Measurements from ENCODE around the gene DLG2. TPM values are rescaled to one million over a fixed set of nuclear protein-coding genes. Genes with fewer than 3 reads are reported as not detected.

The DLG2 gene
- polyA plus RNA-seq, 1 experiment = 0.68 TPM

DNA sequence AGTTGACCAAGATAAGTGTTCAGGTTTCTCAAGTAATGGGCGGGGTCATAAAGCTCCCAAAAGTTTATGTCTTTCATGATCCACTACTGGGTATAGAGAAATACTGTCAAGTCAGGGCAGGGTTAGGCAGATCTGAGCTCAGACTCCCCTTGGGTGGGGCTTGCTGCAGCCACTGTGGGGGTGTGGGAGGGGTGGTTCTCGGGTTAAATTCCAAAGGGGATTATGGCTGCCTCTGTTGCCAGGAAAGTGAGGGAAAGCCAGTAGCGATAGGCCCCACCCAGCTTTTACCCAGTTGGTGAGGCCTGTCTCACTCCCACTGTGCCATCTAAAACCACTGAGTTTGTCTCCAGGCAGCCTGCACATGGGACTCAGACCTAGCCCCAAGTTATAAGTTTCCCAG is 37.8 kb downstream of the DLG2 start:
- ChIA-PET POLR2A (no interaction called here), CTCF (interaction anchor here (1.4 to 4.5 kb wide), 5 partner anchors 786 to 1206 kb away, joined by 3 to 41 read pairs (median 14); no protein-coding TSS in a partner anchor)
- H3K4me3 ChIP-seq (ENCODE audit: low read depth, low read length) = no peak overlapping the region
- TF ChIP-seq, protein P1, sequence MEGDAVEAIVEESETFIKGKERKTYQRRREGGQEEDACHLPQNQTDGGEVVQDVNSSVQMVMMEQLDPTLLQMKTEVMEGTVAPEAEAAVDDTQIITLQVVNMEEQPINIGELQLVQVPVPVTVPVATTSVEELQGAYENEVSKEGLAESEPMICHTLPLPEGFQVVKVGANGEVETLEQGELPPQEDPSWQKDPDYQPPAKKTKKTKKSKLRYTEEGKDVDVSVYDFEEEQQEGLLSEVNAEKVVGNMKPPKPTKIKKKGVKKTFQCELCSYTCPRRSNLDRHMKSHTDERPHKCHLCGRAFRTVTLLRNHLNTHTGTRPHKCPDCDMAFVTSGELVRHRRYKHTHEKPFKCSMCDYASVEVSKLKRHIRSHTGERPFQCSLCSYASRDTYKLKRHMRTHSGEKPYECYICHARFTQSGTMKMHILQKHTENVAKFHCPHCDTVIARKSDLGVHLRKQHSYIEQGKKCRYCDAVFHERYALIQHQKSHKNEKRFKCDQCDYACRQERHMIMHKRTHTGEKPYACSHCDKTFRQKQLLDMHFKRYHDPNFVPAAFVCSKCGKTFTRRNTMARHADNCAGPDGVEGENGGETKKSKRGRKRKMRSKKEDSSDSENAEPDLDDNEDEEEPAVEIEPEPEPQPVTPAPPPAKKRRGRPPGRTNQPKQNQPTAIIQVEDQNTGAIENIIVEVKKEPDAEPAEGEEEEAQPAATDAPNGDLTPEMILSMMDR (IDR thresholded peaks at IDR 0.05; ENCODE audit: low read depth, low read length) = no peak
- H3K27me3 ChIP-seq (ENCODE audit: control insufficient read depth, insufficient read depth, low read length) = peaks cover 3% of the 10 kb centered on the region
- no peaks in the 10 kb centered on the region for H3K9me3 ChIP-seq (ENCODE audit: control insufficient read depth, insufficient read depth, low read length)
- no peak for DNase-seq (ENCODE audit: low read depth, low spot score)
- no peak overlapping the region for H3K27ac ChIP-seq (ENCODE audit: low read depth, low read length)

DNA sequence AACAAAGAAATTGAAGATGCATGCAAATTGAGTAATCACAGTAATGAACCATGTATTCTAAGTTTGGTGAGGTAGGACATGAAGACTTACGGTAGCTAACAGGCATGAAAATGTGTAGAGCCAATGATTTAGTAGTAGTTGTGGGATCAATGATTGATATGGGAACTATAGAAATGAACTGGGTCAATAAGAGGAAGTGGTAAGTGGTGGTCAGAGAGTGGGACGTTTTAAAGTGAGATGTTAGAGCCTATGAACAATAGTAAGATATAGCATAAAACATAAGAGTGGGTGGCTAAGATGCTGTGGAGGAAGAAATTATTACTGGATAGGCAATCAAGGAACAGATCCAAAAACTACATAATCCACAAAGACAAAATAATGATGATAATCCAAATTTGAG is 45.0 kb downstream of the DLG2 start:
- DNase-seq (ENCODE audit: low read depth, low spot score) = no peak
- H3K27ac ChIP-seq (ENCODE audit: low read depth, low read length) = no peak overlapping the region
- TF ChIP-seq, protein P1 (IDR thresholded peaks at IDR 0.05; ENCODE audit: low read depth, low read length) = no peak
- CTCF ChIA-PET = no interaction called here
- H3K9me3 ChIP-seq (ENCODE audit: control insufficient read depth, insufficient read depth, low read length) = no peaks in the 10 kb centered on the region
- H3K4me3 ChIP-seq (ENCODE audit: low read depth, low read length) = no peak overlapping the region
- POLR2A ChIA-PET = no interaction called here
- H3K27me3 ChIP-seq (ENCODE audit: control insufficient read depth, insufficient read depth, low read length) = peaks cover 3% of the 10 kb centered on the region

DNA sequence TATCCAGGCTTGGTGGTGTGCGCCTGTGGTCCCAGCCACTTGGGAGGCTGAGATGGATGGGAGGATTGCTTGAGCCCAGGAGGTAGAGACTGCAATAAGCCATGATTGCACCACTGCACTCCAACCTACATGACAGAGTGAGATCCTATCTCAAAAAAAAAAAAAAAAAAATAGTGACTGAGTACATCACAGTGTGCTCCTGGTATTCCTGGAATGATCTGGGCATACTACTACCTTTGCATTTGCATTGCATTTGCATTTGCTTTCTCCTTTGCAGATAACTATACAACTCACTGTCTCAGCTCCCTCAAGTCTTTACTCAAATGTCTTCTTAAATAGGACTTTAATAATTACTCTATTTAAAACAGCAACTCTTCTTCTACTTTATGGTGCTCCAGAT is 51.8 kb downstream of the DLG2 start:
- CTCF ChIA-PET = no interaction called here

DNA sequence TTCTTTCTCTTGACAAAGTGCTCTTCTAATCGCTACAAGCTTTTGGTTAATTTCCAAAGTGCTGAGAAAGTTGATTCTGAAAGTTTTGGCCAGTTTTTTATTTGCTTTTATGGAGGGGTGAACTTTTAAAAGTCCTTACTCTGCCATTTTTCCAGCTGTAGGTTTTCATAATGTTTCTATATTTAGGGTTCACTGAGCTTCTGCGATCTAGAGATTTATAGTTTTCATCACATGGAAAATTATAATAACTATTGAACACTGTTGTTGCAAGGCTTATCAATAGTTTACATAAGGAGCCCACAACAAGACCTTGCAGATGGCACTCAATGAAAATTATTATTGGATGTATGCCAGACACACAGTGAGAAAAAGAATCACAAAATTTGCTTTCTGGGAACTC is 55.1 kb downstream of the DLG2 start:
- ChIA-PET CTCF (interaction anchor here (1.3 kb wide), 1 partner anchor 791 kb away, joined by 6 read pairs; no protein-coding TSS in a partner anchor), POLR2A (no interaction called here)
- no peaks in the 10 kb centered on the region for H3K27me3 ChIP-seq (ENCODE audit: control insufficient read depth, insufficient read depth, low read length)
- no peak overlapping the region for H3K4me3 ChIP-seq (ENCODE audit: low read depth, low read length)
- TF ChIP-seq, protein P1 (IDR thresholded peaks at IDR 0.05; ENCODE audit: low read depth, low read length) = no peak
- no peak for DNase-seq (ENCODE audit: low read depth, low spot score)
- no peaks in the 10 kb centered on the region for H3K9me3 ChIP-seq (ENCODE audit: control insufficient read depth, insufficient read depth, low read length)
- no peak overlapping the region for H3K27ac ChIP-seq (ENCODE audit: low read depth, low read length)

More for the DNA sequence above, 51.8 kb downstream of the DLG2 start:
- no peak overlapping the region for H3K4me3 ChIP-seq (ENCODE audit: low read depth, low read length)
- no peak for DNase-seq (ENCODE audit: low read depth, low spot score)
- no peak overlapping the region for H3K27ac ChIP-seq (ENCODE audit: low read depth, low read length)
- H3K27me3 ChIP-seq (ENCODE audit: control insufficient read depth, insufficient read depth, low read length) = no peaks in the 10 kb centered on the region
- TF ChIP-seq, protein P1 (IDR thresholded peaks at IDR 0.05; ENCODE audit: low read depth, low read length) = no peak
- H3K9me3 ChIP-seq (ENCODE audit: control insufficient read depth, insufficient read depth, low read length) = no peaks in the 10 kb centered on the region
- POLR2A ChIA-PET = no interaction called here

DNA sequence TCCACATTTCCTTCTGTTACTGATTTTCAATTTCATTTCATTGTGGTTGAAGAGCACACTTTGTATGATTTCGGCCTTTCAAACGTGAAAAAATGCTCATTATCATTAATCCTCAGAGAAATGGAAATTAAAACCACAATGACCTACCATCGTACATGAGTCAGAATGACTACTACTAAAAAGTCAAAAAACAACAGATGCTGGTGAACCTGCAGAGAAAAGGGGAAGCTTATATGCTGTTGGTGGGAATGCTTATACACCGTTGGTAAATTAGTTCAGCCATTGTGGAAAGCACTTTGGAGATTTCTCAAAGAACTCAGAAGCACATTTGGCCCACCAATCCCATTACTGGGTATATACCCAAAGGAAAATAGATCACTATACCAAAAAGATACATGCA is 57.6 kb downstream of the DLG2 start:
- H3K4me3 ChIP-seq (ENCODE audit: low read depth, low read length) = no peak overlapping the region
- TF ChIP-seq, protein P1 (IDR thresholded peaks at IDR 0.05; ENCODE audit: low read depth, low read length) = no peak
- no peak overlapping the region for H3K27ac ChIP-seq (ENCODE audit: low read depth, low read length)
- CTCF ChIA-PET = no interaction called here
- H3K27me3 ChIP-seq (ENCODE audit: control insufficient read depth, insufficient read depth, low read length) = no peaks in the 10 kb centered on the region
- DNase-seq (ENCODE audit: low read depth, low spot score) = no peak
- H3K9me3 ChIP-seq (ENCODE audit: control insufficient read depth, insufficient read depth, low read length) = no peaks in the 10 kb centered on the region
- POLR2A ChIA-PET = no interaction called here
